Measurements from ENCODE around the gene A1CF. TPM values are rescaled to one million over a fixed set of nuclear protein-coding genes. Genes with fewer than 3 reads are reported as not detected.

Gene A1CF
- total and polyA plus RNA-seq, 2 experiments from 2014 or later: 0.05 TPM; not detected in 1

- no peak overlapping the region for H2AFZ ChIP-seq
- H3K4me1 ChIP-seq (ENCODE audit: insufficient read depth): no peaks in the 10 kb centered on the region
- no peaks in the 10 kb centered on the region for H3K9me2 ChIP-seq (ENCODE audit: insufficient read depth)
- H3K9me3 Mint-ChIP-seq: no peaks in the 10 kb centered on the region
- no peaks in the 10 kb centered on the region for H3K4me1 Mint-ChIP-seq
- no peak overlapping the region for H3K4me2 ChIP-seq
- TF ChIP-seq CTCF (conservative IDR thresholded peaks at IDR 0.05; ENCODE audit: low read depth in 2 of 2) (no peak), ZNF331 (CRISPR knock-in tag; IDR thresholded peaks at IDR 0.05; ENCODE audit: low read depth) (no peak), EZH2 (IDR thresholded peaks at IDR 0.05; ENCODE audit: low read depth, unreplicated experiment) (no peak), ETS1 (IDR thresholded peaks at IDR 0.05) (no peak)
- H3K4me3 ChIP-seq: no peak overlapping the region
- H3F3A ChIP-seq (replicated peaks; ENCODE audit: low read depth): no peaks in the 10 kb centered on the region
- H3K27ac Mint-ChIP-seq: no peak overlapping the region
- H3K36me3 ChIP-seq (ENCODE audit: insufficient read depth): no peaks in the 10 kb centered on the region
- no peaks in the 10 kb centered on the region for H3K27me3 Mint-ChIP-seq (ENCODE audit: insufficient read depth, low read depth, poor library complexity)
- DNase-seq (ENCODE audit: low spot score) (no peak), ATAC-seq (no peak)
- H3K27me3 ChIP-seq (ENCODE audit: insufficient read depth): no peaks in the 10 kb centered on the region
- no peaks in the 10 kb centered on the region for H4K20me1 ChIP-seq (replicated peaks; ENCODE audit: insufficient read depth)
- no peak overlapping the region for H3K4me3 Mint-ChIP-seq
- H3K36me3 Mint-ChIP-seq (ENCODE audit: low read depth): no peaks in the 10 kb centered on the region
- no peaks in the 10 kb centered on the region for H3K79me2 ChIP-seq (replicated peaks; ENCODE audit: insufficient read depth)
- no peak overlapping the region for H3K27ac ChIP-seq (ENCODE audit: low read depth)
Measured at GRCh38 chr10:50830066-50830465, 55.4 kb downstream of the A1CF start.

- no peaks in the 10 kb centered on the region for H3K9me3 Mint-ChIP-seq
- TF ChIP-seq CREB1 (CRISPR knock-in tag; IDR thresholded peaks at IDR 0.05; ENCODE audit: low read depth) (no peak), EZH2phosphoT487 (IDR thresholded peaks at IDR 0.05; ENCODE audit: unreplicated experiment) (no peak), CTCF (conservative IDR thresholded peaks at IDR 0.05; ENCODE audit: low read depth in 2 of 2) (no peak), NANOG (IDR thresholded peaks at IDR 0.05; ENCODE audit: borderline replicate concordance) (no peak), REST (IDR thresholded peaks at IDR 0.05; ENCODE audit: unreplicated experiment) (no peak), ETS1 (IDR thresholded peaks at IDR 0.05) (no peak), STAT1 (IDR thresholded peaks at IDR 0.05; ENCODE audit: unreplicated experiment) (no peak), JUNB (IDR thresholded peaks at IDR 0.05; ENCODE audit: unreplicated experiment) (no peak)
Measured at GRCh38 chr10:50824782-50825181, 60.6 kb downstream of the A1CF start.

More at GRCh38 chr10:50824782-50825181, 60.6 kb downstream of the A1CF start:
- H3K4me2 ChIP-seq: no peak overlapping the region
- no peaks in the 10 kb centered on the region for H3K36me3 ChIP-seq (ENCODE audit: insufficient read depth)
- H4K20me1 ChIP-seq (replicated peaks; ENCODE audit: insufficient read depth): no peaks in the 10 kb centered on the region
- no peaks in the 10 kb centered on the region for H3K4me1 Mint-ChIP-seq
- no peak overlapping the region for H3K27ac Mint-ChIP-seq
- DNase-seq (ENCODE audit: low spot score) (no peak), ATAC-seq (no peak)
- H3K27me3 ChIP-seq (ENCODE audit: insufficient read depth): no peaks in the 10 kb centered on the region
- no peak overlapping the region for H3K27ac ChIP-seq (ENCODE audit: low read depth)
- H3K79me2 ChIP-seq (replicated peaks; ENCODE audit: insufficient read depth): no peaks in the 10 kb centered on the region
- H3F3A ChIP-seq (replicated peaks; ENCODE audit: low read depth): no peaks in the 10 kb centered on the region
- no peaks in the 10 kb centered on the region for H3K4me1 ChIP-seq (ENCODE audit: insufficient read depth)
- no peaks in the 10 kb centered on the region for H3K36me3 Mint-ChIP-seq (ENCODE audit: low read depth)
- H3K27me3 Mint-ChIP-seq (ENCODE audit: insufficient read depth, low read depth, poor library complexity): no peaks in the 10 kb centered on the region
- no peak overlapping the region for H3K4me3 Mint-ChIP-seq
- H2AFZ ChIP-seq: no peak overlapping the region
- H3K4me3 ChIP-seq: no peak overlapping the region
- H3K9me2 ChIP-seq (ENCODE audit: insufficient read depth): no peaks in the 10 kb centered on the region
